ENCODE results near the gene EPC2.

GRCh38 chr2:148687543-148687942 is 43.0 kb downstream of the EPC2 start:
- no peak for TF ChIP-seq CTCF (IDR thresholded peaks at IDR 0.05)
- no peak for TF ChIP-seq EZH2 (IDR thresholded peaks at IDR 0.05)
